NCI-H2196 (cell line): ENCODE results near the gene EML2.
"Not testable (repeated sequence)": the region's sequence is repeated elsewhere in the genome, so short reads cannot be mapped to it uniquely, and the experiment has no call there.

ENCODE experiments used
- DNase-seq: peaks from one replicate; lab custom pipeline; 2025; ENCODE audit not compliant: unreplicated experiment; lab: John Stamatoyannopoulos, UW

The EML2 gene

GRCh38 chr19:45615795-45616703, 23.1 kb downstream of the EML2 start:
- DNase-seq: peak; percentile 88

GRCh38 chr19:45615056-45615455, 24.1 kb downstream of the EML2 start:
- DNase-seq: not testable (repeated sequence)

- DNase-seq: peak; percentile 63
Observed at GRCh38 chr19:45613926-45614725, 25.1 kb downstream of the EML2 start.

GRCh38 chr19:45608948-45609347, 30.2 kb downstream of the EML2 start:
- no peak for DNase-seq

- DNase-seq: peak; percentile 78
Observed at GRCh38 chr19:45607071-45608029, 31.8 kb downstream of the EML2 start.

GRCh38 chr19:45601524-45602374, 37.4 kb downstream of the EML2 start, which contains the start of gene GPR4:
Gene GPR4, minus strand, starts transcription at chr19:45602212. Its CDS starts 10,346 bp downstream, at chr19:45591866.
- no peak for DNase-seq

- no peak for DNase-seq
Observed at GRCh38 chr19:45601115-45601514, 38.1 kb downstream of the EML2 start.

- DNase-seq: no peak
Observed at GRCh38 chr19:45600340-45600885, 38.8 kb downstream of the EML2 start.

GRCh38 chr19:45599286-45599685, 39.9 kb downstream of the EML2 start:
- no peak for DNase-seq

- DNase-seq: no peak
Observed at GRCh38 chr19:45598267-45599001, 40.8 kb downstream of the EML2 start.

GRCh38 chr19:45597425-45598111, 41.6 kb downstream of the EML2 start:
- DNase-seq: no peak

- DNase-seq: no peak
Observed at GRCh38 chr19:45595814-45596213, 43.4 kb downstream of the EML2 start.

GRCh38 chr19:45593520-45593919, 45.7 kb downstream of the EML2 start:
- DNase-seq: no peak

- DNase-seq: no peak
Observed at GRCh38 chr19:45592366-45592765, 46.8 kb downstream of the EML2 start.

- DNase-seq: no peak
Observed at GRCh38 chr19:45591638-45592005, 47.6 kb downstream of the EML2 start.

GRCh38 chr19:45591004-45591637, 48.1 kb downstream of the EML2 start:
- DNase-seq: no peak

GRCh38 chr19:45590300-45591003, 48.7 kb downstream of the EML2 start:
- no peak for DNase-seq
